Measurements from ENCODE around the gene RHOBTB3.

The RHOBTB3 gene

GRCh38 chr5:95817430-95817829 lies 86.3 kb downstream of the RHOBTB3 start:
- TF ChIP-seq CTCF (conservative IDR thresholded peaks at IDR 0.05), result no peak
- H3K27ac ChIP-seq, result no peak overlapping the region

- TF ChIP-seq CTCF (conservative IDR thresholded peaks at IDR 0.05), result no peak
- H3K27ac ChIP-seq, result no peak overlapping the region
Measured at GRCh38 chr5:95818181-95819147, 87.3 kb downstream of the RHOBTB3 start.

GRCh38 chr5:95821110-95822021 lies 90.2 kb downstream of the RHOBTB3 start:
- peak overlapping the region; percentile 81 for H3K27ac ChIP-seq

GRCh38 chr5:95822043-95822541 lies 91.0 kb downstream of the RHOBTB3 start:
- TF ChIP-seq CTCF (conservative IDR thresholded peaks at IDR 0.05), result no peak
- peak overlapping the region; percentile 81 for H3K27ac ChIP-seq

More at GRCh38 chr5:95821110-95822021, 90.2 kb downstream of the RHOBTB3 start:
- no peak for TF ChIP-seq CTCF (conservative IDR thresholded peaks at IDR 0.05)

- peak within 1 kb of the TSS; percentile 81 for H3K27ac ChIP-seq
- TF ChIP-seq CTCF (conservative IDR thresholded peaks at IDR 0.05), result no peak
Measured at GRCh38 chr5:95822542-95823181, 91.5 kb downstream of the RHOBTB3 start, which contains the start of gene GLRX. Gene GLRX (minus strand): TSS chr5:95822726. CDS start chr5:95822662, 64 bp downstream.

GRCh38 chr5:95823218-95823737 lies 92.1 kb downstream of the RHOBTB3 start:
- TF ChIP-seq CTCF (conservative IDR thresholded peaks at IDR 0.05), result no peak
- peak overlapping the region; percentile 81 for H3K27ac ChIP-seq
